Measurements from ENCODE around the gene LRRC1. TPM values are rescaled to one million over a fixed set of nuclear protein-coding genes. Genes with fewer than 3 reads are reported as not detected.

LRRC1 gene
- total and polyA plus RNA-seq, 9 donors, result 4.3 to 20.6 (median 8.9) TPM

- intact Hi-C loops (cut with DNase I), result no loop called here
- H3K4me3 ChIP-seq, result no peak overlapping the region
- no peaks in the 10 kb centered on the region for H3K27me3 ChIP-seq
- DNase-seq, result no peak
- H3K27ac ChIP-seq, result no peak overlapping the region
- TF ChIP-seq CTCF (IDR thresholded peaks at IDR 0.05) (no peak), EP300 (IDR thresholded peaks at IDR 0.05) (no peak), POLR2A (IDR thresholded peaks at IDR 0.05) (no peak)
- H3K9me3 ChIP-seq, result no peaks in the 10 kb centered on the region
- H3K4me1 ChIP-seq (ENCODE audit: insufficient read depth), result peaks cover 5% of the 10 kb centered on the region
- no peaks in the 10 kb centered on the region for H3K36me3 ChIP-seq
- 87 to 96% (median 94%) methylated on average over 1 to 2 of the region's 2 CpGs for WGBS, 3 donors
Observed at GRCh38 chr6:53903357-53903756, 108.6 kb downstream of the LRRC1 start.

- Histone ChIP-seq H3K9me3 (no peaks in the 10 kb centered on the region), H3K4me3 (no peak overlapping the region), H3K4me1 (ENCODE audit: insufficient read depth) (peaks cover 7% of the 10 kb centered on the region), H3K27ac (no peak overlapping the region), H3K27me3 (no peaks in the 10 kb centered on the region), H3K36me3 (no peaks in the 10 kb centered on the region)
- peak in 2 of 5 donors; percentile 40 to 47 for DNase-seq
- WGBS, 3 donors, result 29 to 49% (median 33%) methylated on average over 3 of the region's 3 CpGs
- intact Hi-C loops (cut with DNase I), result no loop called here
- TF ChIP-seq POLR2A (IDR thresholded peaks at IDR 0.05) (no peak), EP300 (IDR thresholded peaks at IDR 0.05) (no peak), CTCF (IDR thresholded peaks at IDR 0.05) (no peak)
Observed at GRCh38 chr6:53906103-53906502, 111.3 kb downstream of the LRRC1 start.

GRCh38 chr6:53906842-53907241 is 112.0 kb downstream of the LRRC1 start:
- peak overlapping the region in 1 of 2 donors; percentile 30 for H3K27ac ChIP-seq

GRCh38 chr6:53910834-53911233 is 116.0 kb downstream of the LRRC1 start:
- no peak for TF ChIP-seq CTCF (IDR thresholded peaks at IDR 0.05)
- no peak for TF ChIP-seq POLR2A (IDR thresholded peaks at IDR 0.05)
- no peak for TF ChIP-seq EP300 (IDR thresholded peaks at IDR 0.05)
- Histone ChIP-seq H3K4me1 (ENCODE audit: insufficient read depth) (peaks cover 10% of the 10 kb centered on the region), H3K36me3 (no peaks in the 10 kb centered on the region), H3K9me3 (no peaks in the 10 kb centered on the region), H3K4me3 (no peak overlapping the region), H3K27ac (no peak overlapping the region), H3K27me3 (no peaks in the 10 kb centered on the region)
- DNase-seq, result peak in 3 of 5 donors; percentile 25 to 44 (median 41)
- WGBS, 3 donors, result 35 to 54% (median 42%) methylated on average over 4 of the region's 4 CpGs
- intact Hi-C loops (cut with DNase I), result loop anchor here in 1 of 4 donors (10.0 kb wide), 1 partner anchor 116 kb away; the partner anchor contains the start of gene LRRC1

More at GRCh38 chr6:53906842-53907241, 112.0 kb downstream of the LRRC1 start:
- intact Hi-C loops (cut with DNase I), result no loop called here
- peak in 4 of 5 donors; percentile 27 to 63 (median 54) for DNase-seq
- H3K4me1 ChIP-seq (ENCODE audit: insufficient read depth), result peaks cover 8% of the 10 kb centered on the region
- 36 to 49% (median 44%) methylated on average over 3 of the region's 3 CpGs for WGBS, 3 donors
- no peaks in the 10 kb centered on the region for H3K36me3 ChIP-seq
- TF ChIP-seq CTCF (IDR thresholded peaks at IDR 0.05), result no peak
- no peak for TF ChIP-seq EP300 (IDR thresholded peaks at IDR 0.05)
- TF ChIP-seq POLR2A (IDR thresholded peaks at IDR 0.05), result no peak
- no peaks in the 10 kb centered on the region for H3K9me3 ChIP-seq
- H3K27me3 ChIP-seq, result no peaks in the 10 kb centered on the region
- no peak overlapping the region for H3K4me3 ChIP-seq
